Measurements from ENCODE around the gene CDH4.
"Not testable (repeated sequence)": the region's sequence is repeated elsewhere in the genome, so short reads cannot be mapped to it uniquely, and the experiment has no call there.

CDH4 gene

DNA sequence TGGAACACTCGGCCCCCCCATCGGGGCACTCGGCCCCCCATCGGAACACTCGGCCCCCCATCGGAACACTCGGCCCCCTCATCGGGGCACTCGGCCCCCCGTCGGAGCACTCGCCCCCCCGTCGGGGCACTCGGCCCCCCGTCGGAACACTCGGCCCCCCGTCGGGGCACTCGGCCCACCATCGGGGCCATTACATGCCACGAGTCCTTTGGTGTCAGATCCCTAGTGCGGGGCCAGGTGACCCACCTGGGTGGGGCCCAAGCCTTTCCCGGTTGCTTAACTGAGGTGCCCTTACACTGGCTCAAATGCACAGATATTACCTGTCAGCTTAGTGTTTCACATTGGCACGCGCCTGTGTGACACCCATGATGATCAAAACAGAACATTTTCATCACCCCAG, 717.7 kb downstream of the CDH4 start:
- H3K4me3 ChIP-seq (ENCODE audit: low read depth in 1 of 2, low read length in 1 of 2): no peak overlapping the region
- no peak overlapping the region for H3K27ac ChIP-seq
- peaks cover 26% of the 10 kb centered on the region for H3K27me3 ChIP-seq
- peaks cover 21% of the 10 kb centered on the region for H3K36me3 ChIP-seq
- H3K9me3 ChIP-seq: no peaks in the 10 kb centered on the region
- TF ChIP-seq, protein P1, sequence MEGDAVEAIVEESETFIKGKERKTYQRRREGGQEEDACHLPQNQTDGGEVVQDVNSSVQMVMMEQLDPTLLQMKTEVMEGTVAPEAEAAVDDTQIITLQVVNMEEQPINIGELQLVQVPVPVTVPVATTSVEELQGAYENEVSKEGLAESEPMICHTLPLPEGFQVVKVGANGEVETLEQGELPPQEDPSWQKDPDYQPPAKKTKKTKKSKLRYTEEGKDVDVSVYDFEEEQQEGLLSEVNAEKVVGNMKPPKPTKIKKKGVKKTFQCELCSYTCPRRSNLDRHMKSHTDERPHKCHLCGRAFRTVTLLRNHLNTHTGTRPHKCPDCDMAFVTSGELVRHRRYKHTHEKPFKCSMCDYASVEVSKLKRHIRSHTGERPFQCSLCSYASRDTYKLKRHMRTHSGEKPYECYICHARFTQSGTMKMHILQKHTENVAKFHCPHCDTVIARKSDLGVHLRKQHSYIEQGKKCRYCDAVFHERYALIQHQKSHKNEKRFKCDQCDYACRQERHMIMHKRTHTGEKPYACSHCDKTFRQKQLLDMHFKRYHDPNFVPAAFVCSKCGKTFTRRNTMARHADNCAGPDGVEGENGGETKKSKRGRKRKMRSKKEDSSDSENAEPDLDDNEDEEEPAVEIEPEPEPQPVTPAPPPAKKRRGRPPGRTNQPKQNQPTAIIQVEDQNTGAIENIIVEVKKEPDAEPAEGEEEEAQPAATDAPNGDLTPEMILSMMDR (IDR thresholded peaks at IDR 0.05): no peak
- H3K4me1 ChIP-seq (ENCODE audit: control insufficient read depth in 1 of 2, insufficient read depth in 1 of 2, low read depth in 1 of 2, low read length in 1 of 2): no peaks in the 10 kb centered on the region

DNA sequence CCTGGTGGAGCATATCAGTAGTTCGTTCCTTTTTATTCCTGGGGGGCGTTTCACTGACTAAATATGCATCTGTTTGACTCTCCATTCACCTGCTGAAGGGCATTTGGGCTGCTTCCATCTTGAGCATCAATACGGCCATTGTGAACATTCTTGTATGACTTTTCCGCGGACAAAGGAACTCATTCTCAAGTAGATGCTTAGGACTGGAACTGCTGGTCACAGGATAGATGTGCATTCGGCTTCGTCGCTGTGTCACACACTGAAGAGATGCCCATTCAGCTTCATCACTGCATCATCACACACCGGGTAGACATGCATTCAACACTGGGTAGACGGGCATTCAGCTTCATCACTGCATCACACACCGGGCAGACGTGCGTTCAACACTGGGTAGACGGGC, 718.3 kb downstream of the CDH4 start:
- Histone ChIP-seq H3K27me3 (peaks cover 20% of the 10 kb centered on the region), H3K9me3 (no peaks in the 10 kb centered on the region), H3K27ac (no peak overlapping the region), H3K36me3 (peaks cover 23% of the 10 kb centered on the region), H3K4me1 (ENCODE audit: control insufficient read depth in 1 of 2, insufficient read depth in 1 of 2, low read depth in 1 of 2, low read length in 1 of 2) (no peaks in the 10 kb centered on the region), H3K4me3 (ENCODE audit: low read depth in 1 of 2, low read length in 1 of 2) (no peak overlapping the region)
- TF ChIP-seq, protein P1 (IDR thresholded peaks at IDR 0.05): no peak

DNA sequence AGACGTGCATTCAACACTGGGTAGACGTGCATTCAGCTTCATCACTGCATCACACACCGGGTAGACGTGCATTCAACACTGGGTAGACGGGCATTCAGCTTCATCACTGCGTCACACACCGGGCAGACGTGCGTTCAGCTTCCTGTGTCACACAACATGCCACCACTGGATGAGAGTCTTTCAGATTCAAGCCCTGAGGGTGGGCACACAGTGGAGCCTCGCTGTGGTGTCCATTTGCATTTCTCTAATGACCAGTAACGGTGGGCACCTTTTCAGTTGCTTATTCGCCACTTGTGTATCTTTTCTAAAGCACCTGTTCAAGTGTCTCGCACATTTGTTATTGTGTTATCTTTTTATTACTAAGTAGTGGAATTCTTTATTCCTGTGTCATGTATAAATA, 719.5 kb downstream of the CDH4 start:
- H3K9me3 ChIP-seq; H3K27ac ChIP-seq; H3K27me3 ChIP-seq; H3K4me1 ChIP-seq (ENCODE audit: control insufficient read depth in 1 of 2, insufficient read depth in 1 of 2, low read depth in 1 of 2, low read length in 1 of 2); H3K4me3 ChIP-seq (ENCODE audit: low read depth in 1 of 2, low read length in 1 of 2): not testable (repeated sequence)
- H3K36me3 ChIP-seq: peaks cover 35% of the 10 kb centered on the region

DNA sequence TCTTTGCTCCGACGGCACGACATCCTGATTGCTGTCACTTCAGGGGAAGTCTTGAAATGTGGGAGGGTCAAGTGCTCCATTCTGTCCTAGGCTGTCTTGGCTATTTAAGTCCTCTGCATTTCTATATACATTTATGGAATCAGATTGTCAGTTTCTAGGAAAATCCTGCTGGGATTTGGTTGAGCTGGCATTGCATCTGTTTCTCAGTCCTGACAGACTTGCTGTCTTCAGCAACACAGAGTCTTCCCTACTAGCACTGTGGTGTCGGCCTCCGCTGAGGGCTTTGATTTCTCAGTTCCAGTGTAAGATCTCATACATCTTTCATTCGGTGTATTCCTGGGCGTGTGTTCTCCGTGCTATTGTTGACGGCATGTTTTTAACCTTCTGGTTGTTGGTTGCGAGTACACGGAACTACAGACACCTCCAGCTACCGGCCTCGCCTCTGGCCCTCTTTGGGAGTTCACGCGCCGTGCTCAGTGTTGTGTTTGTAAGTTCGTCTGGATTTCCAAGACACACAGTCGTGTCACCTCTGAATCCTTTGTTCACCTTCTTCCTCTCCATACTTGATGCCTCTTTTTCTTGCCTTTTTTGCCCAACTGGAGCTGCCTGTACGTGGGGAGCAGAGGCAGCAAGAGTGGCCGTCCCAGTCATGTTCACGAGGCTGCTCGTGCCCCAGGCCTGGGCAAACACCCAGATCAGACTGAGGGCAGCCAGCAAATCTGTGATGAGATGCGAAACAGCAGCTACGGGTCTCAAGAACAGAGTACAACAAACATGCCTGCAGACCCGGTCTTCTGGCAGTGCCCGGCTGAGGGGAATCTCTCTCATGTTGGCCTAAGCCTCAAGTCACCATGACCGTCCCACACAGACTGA, 720.8 kb downstream of the CDH4 start:
- H3K9me3 ChIP-seq: no peaks in the 10 kb centered on the region
- no peaks in the 10 kb centered on the region for H3K27me3 ChIP-seq
- H3K36me3 ChIP-seq: peaks cover 45% of the 10 kb centered on the region
- TF ChIP-seq, protein P1 (IDR thresholded peaks at IDR 0.05): no peak
- no peaks in the 10 kb centered on the region for H3K4me1 ChIP-seq (ENCODE audit: control insufficient read depth in 1 of 2, insufficient read depth in 1 of 2, low read depth in 1 of 2, low read length in 1 of 2)
- H3K4me3 ChIP-seq (ENCODE audit: low read depth in 1 of 2, low read length in 1 of 2): no peak overlapping the region
- no peak overlapping the region for H3K27ac ChIP-seq

DNA sequence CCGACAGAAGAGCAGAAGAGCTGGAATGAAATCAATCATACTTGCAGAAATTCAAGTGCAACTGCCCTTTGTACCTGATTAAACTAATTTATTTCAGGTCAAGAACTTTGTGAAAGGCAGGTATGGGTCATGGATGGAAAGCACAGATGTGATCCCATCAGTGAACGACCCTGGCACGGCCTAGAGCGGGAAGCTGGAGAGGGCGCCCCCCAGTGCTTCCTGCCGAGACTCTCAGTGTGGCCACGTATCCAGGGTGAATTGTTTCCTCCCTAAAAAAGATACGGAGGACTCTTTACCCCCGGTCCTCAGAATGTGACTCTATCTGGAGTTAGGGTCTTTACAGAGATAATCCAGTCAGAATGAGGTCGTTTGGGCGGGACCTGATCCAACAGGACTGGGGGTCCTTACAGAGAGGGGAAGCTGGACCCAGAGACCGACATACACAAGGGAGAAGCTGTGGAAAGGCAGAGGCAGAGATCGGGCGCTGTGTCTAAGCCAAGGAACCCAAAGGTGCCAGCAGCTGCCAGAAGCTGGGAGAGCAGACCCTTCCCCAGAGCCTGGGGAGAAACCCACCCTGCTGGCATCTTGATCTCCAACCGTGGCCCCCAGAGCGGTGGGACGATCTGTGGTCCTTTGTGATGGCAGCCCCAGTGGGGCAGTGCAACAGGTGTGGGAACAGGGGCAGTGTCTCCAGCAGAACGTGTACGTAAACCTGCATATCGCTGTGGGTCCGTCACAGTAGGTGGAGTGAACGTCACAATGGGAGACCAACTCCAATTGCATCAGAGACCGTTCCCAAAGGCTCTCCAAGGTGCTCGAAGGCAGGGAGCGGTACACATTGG, 721.7 kb downstream of the CDH4 start:
- no peaks in the 10 kb centered on the region for H3K27me3 ChIP-seq
- H3K4me1 ChIP-seq (ENCODE audit: control insufficient read depth in 1 of 2, insufficient read depth in 1 of 2, low read depth in 1 of 2, low read length in 1 of 2): no peaks in the 10 kb centered on the region
- no peak overlapping the region for H3K27ac ChIP-seq
- no peak overlapping the region for H3K4me3 ChIP-seq (ENCODE audit: low read depth in 1 of 2, low read length in 1 of 2)
- H3K9me3 ChIP-seq: no peaks in the 10 kb centered on the region
- H3K36me3 ChIP-seq: peaks cover 45% of the 10 kb centered on the region
- TF ChIP-seq, protein P1 (IDR thresholded peaks at IDR 0.05): no peak

DNA sequence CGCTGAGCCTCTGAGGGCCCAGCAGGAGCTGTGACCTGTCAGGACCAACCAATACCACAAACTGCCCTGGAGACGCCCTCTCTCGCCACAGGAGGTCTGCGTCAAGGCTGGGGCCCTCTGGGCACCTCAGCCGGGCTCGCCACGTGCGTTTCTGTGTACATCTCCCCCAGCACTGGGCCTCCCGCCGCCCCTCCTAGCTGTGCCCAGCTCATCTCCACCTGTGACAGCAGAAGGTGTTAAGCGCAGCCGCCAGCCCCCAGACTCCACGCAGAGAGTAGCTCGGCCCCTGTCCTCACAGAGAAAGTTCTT, 722.2 kb downstream of the CDH4 start:
- TF ChIP-seq, protein P1 (IDR thresholded peaks at IDR 0.05): no peak
- Histone ChIP-seq H3K27ac (no peak overlapping the region), H3K4me3 (ENCODE audit: low read depth in 1 of 2, low read length in 1 of 2) (no peak overlapping the region), H3K9me3 (no peaks in the 10 kb centered on the region), H3K36me3 (peaks cover 45% of the 10 kb centered on the region), H3K4me1 (ENCODE audit: control insufficient read depth in 1 of 2, insufficient read depth in 1 of 2, low read depth in 1 of 2, low read length in 1 of 2) (no peaks in the 10 kb centered on the region), H3K27me3 (no peaks in the 10 kb centered on the region)
